Heart left ventricle (tissue), 13 donors: ENCODE measurements around the gene AKT2.

ENCODE experiments used
- POLR2A ChIP-seq, 2 donors: fragments of 450-650 bp; IDR thresholded peaks; one replicate each; pipeline ENCODE4 v1.6.1; 2017; ENCODE audit warnings: antibody characterized with exemption in 2 of 2, mild to moderate bottlenecking in 2 of 2, moderate library complexity in 2 of 2
- TF ChIP-seq, protein P1 (sequence below), 12 donors: fragments of 200-600 bp; sonication (generic) in 4 of 12; IDR thresholded peaks; one replicate each; pipeline versions ENCODE4 v1.5.0 to v1.8.0; 2018 to 2022; ENCODE audit warnings: antibody characterized with exemption in 12 of 12, mild to moderate bottlenecking in 5 of 12
- donor health status: ischemic (EF 13 %, LVEDD 7.1; RV severe dilation, severe dysfunction).
- donor health status: DM: no; HTN: yes; CAD: no.
- donor health status: DM: no; HTN: no; CAD: no.
- donor health status: ischemic (EF 25% LVEDD 6.9; RV normal size, moderate dysfunction).
- donor health status: ischemic (EF 25% LVEDD 5.7; RV mildly dilated, moderate dysfunction).
- donor health status: ischemic (EF 35%, LVEDD 5.7; RV mildly dilated, moderate dysfunction).
- donor health status: nonischemic (EF 11% LVEDD 7.7; RV severe dilation, severe dysfunction).
- donor health status: DM: yes; HTN: yes; CAD: no.
- donor health status: PGD.
- donor health status: ischemic (EF 29% LVEDD 5.4; RV normal size, mild dysfunction).
- donor health status: nonischemic (EF 23%, LVEDD 6.1; RV moderate dilation, normal function).

GRCh38 chr19:40305403-40305802, 20.3 kb upstream of the AKT2 start:
- TF ChIP-seq, protein P1, sequence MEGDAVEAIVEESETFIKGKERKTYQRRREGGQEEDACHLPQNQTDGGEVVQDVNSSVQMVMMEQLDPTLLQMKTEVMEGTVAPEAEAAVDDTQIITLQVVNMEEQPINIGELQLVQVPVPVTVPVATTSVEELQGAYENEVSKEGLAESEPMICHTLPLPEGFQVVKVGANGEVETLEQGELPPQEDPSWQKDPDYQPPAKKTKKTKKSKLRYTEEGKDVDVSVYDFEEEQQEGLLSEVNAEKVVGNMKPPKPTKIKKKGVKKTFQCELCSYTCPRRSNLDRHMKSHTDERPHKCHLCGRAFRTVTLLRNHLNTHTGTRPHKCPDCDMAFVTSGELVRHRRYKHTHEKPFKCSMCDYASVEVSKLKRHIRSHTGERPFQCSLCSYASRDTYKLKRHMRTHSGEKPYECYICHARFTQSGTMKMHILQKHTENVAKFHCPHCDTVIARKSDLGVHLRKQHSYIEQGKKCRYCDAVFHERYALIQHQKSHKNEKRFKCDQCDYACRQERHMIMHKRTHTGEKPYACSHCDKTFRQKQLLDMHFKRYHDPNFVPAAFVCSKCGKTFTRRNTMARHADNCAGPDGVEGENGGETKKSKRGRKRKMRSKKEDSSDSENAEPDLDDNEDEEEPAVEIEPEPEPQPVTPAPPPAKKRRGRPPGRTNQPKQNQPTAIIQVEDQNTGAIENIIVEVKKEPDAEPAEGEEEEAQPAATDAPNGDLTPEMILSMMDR (IDR thresholded peaks at IDR 0.05) = peak; percentile 63 to 86 (median 77)
- no peak for TF ChIP-seq POLR2A (IDR thresholded peaks at IDR 0.05)
